ENCODE measurements around the gene STARD10.

- TF ChIP-seq CTCF (IDR thresholded peaks at IDR 0.05; ENCODE audit: low read depth, low read length, missing input control) (no peak), YY1 (IDR thresholded peaks at IDR 0.05) (no peak), REST (IDR thresholded peaks at IDR 0.05) (no peak), ATF3 (IDR thresholded peaks at IDR 0.05) (no peak), TAF1 (conservative IDR thresholded peaks at IDR 0.05) (no peak), JUND (IDR thresholded peaks at IDR 0.05) (no peak), MAX (IDR thresholded peaks at IDR 0.05) (no peak), FOXA1 (IDR thresholded peaks at IDR 0.05) (no peak), EGR1 (IDR thresholded peaks at IDR 0.05; ENCODE audit: low read depth in 2 of 2) (no peak), RXRA (IDR thresholded peaks at IDR 0.05) (no peak), RAD21 (IDR thresholded peaks at IDR 0.05) (no peak), SP1 (IDR thresholded peaks at IDR 0.05) (no peak)
Measured at GRCh38 chr11:72825661-72826060, 31.8 kb upstream of the STARD10 start.
